HUES48 (cell line): ENCODE measurements around the gene CKS1B.

ENCODE experiments used
- H3K27ac ChIP-seq: one replicate; pipeline ENCODE4 v1.7.0; 2013; ENCODE audit warnings: low read depth, low read length, inconsistent platforms
- H3K27me3 ChIP-seq: 2 replicates; pipeline ENCODE4 v1.6.1; 2013; ENCODE audit warnings: mild to moderate bottlenecking, low read length; ENCODE audit not compliant: control insufficient read depth, insufficient read depth
- H3K36me3 ChIP-seq: 2 replicates; pipeline ENCODE4 v1.6.1; 2013; ENCODE audit warnings: low read length; ENCODE audit not compliant: control insufficient read depth, insufficient read depth
- H3K4me1 ChIP-seq: 2 replicates; pipeline ENCODE4 v1.6.1; 2013; ENCODE audit warnings: mild to moderate bottlenecking, low read length; ENCODE audit not compliant: control insufficient read depth, insufficient read depth
- H3K4me3 ChIP-seq: 2 replicates; pipeline ENCODE4 v1.5.1; 2013; ENCODE audit warnings: mild to moderate bottlenecking, low read depth, low read length
- H3K9ac ChIP-seq: 2 replicates; pipeline ENCODE4 v1.6.1; 2013; ENCODE audit warnings: mild to moderate bottlenecking, low read depth, low read length, moderate library complexity
- H3K9me3 ChIP-seq: 2 replicates; pipeline ENCODE4 v1.6.1; 2013; ENCODE audit warnings: low read length; ENCODE audit not compliant: control insufficient read depth, insufficient read depth

CKS1B gene

GRCh38 chr1:154938604-154939399 lies 35.7 kb upstream of the CKS1B start:
- Histone ChIP-seq H3K9me3 (no peaks in the 10 kb centered on the region), H3K9ac (no peak overlapping the region), H3K27me3 (no peaks in the 10 kb centered on the region), H3K36me3 (no peaks in the 10 kb centered on the region), H3K27ac (no peak overlapping the region), H3K4me1 (peaks cover 15% of the 10 kb centered on the region), H3K4me3 (no peak overlapping the region)

DNA sequence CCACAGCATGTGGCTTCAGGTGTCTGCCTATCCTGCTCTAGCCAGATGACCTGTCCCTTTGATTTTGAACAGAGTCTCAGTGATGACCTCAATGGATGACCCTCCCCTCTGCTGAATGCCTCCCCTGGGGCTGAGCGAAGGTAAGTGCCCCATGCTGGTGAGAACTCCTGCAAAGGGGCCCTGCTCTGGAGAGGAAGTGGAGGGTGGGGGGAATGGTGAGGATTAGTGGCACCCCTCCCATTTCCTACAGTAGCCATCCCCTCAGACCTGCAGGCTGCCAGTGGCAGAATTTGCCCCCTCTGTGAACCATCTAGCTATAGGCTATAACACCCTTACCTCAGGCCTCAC lies 34.3 kb upstream of the CKS1B start:
- peaks cover 15% of the 10 kb centered on the region for H3K4me1 ChIP-seq
- no peaks in the 10 kb centered on the region for H3K9me3 ChIP-seq
- no peak overlapping the region for H3K4me3 ChIP-seq
- peaks cover 5% of the 10 kb centered on the region; the same call in 1 of the 2 replicates for H3K36me3 ChIP-seq
- H3K9ac ChIP-seq, result no peak overlapping the region
- no peaks in the 10 kb centered on the region for H3K27me3 ChIP-seq
- H3K27ac ChIP-seq, result no peak overlapping the region

DNA sequence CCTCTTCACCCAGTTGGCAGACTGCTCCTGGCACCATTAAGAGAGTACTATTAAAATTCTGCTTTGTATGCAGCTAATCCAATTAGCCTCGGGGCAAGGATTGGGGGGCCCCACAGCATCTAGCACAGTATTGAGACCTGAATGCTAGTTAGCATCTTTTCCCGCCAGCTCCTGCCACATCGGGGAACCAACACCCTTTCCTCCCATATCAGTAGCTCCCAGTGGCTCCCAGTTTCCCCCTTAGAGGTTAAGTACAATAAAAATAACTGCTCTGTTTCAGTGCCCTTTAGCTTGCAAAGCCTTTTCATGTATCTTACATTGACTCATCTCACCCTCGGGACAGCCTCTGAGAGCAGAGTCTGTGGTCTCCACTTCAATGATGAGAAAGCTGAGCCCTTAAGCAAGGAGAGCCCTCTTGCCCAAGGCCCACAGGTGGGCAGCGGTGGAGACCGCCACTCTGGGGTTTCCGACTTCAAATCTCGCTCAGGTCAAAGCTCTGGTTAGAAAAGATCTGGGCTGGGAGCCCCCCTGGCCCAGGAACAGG lies 33.8 kb upstream of the CKS1B start:
- no peaks in the 10 kb centered on the region for H3K27me3 ChIP-seq
- H3K9me3 ChIP-seq, result no peaks in the 10 kb centered on the region
- H3K9ac ChIP-seq, result no peak overlapping the region
- peaks cover 5% of the 10 kb centered on the region; the same call in 1 of the 2 replicates for H3K36me3 ChIP-seq
- no peak overlapping the region for H3K27ac ChIP-seq
- peaks cover 15% of the 10 kb centered on the region for H3K4me1 ChIP-seq
- H3K4me3 ChIP-seq, result no peak overlapping the region

GRCh38 chr1:154941333-154942013 lies 33.0 kb upstream of the CKS1B start:
- Histone ChIP-seq H3K9ac (no peak overlapping the region), H3K36me3 (peaks cover 5% of the 10 kb centered on the region; the same call in 1 of the 2 replicates), H3K4me3 (no peak overlapping the region), H3K9me3 (no peaks in the 10 kb centered on the region), H3K27me3 (no peaks in the 10 kb centered on the region), H3K4me1 (peaks cover 15% of the 10 kb centered on the region), H3K27ac (no peak overlapping the region)

GRCh38 chr1:154943649-154944400 lies 30.7 kb upstream of the CKS1B start:
- peaks cover 5% of the 10 kb centered on the region; the same call in 1 of the 2 replicates for H3K36me3 ChIP-seq
- no peak overlapping the region for H3K4me3 ChIP-seq
- H3K27me3 ChIP-seq, result no peaks in the 10 kb centered on the region
- no peak overlapping the region for H3K9ac ChIP-seq
- H3K27ac ChIP-seq, result no peak overlapping the region
- no peaks in the 10 kb centered on the region for H3K9me3 ChIP-seq
- H3K4me1 ChIP-seq, result peaks cover 8% of the 10 kb centered on the region

- Histone ChIP-seq H3K4me1 (peaks cover 8% of the 10 kb centered on the region), H3K27ac (no peak overlapping the region), H3K36me3 (peaks cover 5% of the 10 kb centered on the region; the same call in 1 of the 2 replicates), H3K9ac (no peak overlapping the region), H3K9me3 (no peaks in the 10 kb centered on the region), H3K27me3 (no peaks in the 10 kb centered on the region), H3K4me3 (no peak overlapping the region)
Measured at GRCh38 chr1:154944401-154945159, 29.9 kb upstream of the CKS1B start.

DNA sequence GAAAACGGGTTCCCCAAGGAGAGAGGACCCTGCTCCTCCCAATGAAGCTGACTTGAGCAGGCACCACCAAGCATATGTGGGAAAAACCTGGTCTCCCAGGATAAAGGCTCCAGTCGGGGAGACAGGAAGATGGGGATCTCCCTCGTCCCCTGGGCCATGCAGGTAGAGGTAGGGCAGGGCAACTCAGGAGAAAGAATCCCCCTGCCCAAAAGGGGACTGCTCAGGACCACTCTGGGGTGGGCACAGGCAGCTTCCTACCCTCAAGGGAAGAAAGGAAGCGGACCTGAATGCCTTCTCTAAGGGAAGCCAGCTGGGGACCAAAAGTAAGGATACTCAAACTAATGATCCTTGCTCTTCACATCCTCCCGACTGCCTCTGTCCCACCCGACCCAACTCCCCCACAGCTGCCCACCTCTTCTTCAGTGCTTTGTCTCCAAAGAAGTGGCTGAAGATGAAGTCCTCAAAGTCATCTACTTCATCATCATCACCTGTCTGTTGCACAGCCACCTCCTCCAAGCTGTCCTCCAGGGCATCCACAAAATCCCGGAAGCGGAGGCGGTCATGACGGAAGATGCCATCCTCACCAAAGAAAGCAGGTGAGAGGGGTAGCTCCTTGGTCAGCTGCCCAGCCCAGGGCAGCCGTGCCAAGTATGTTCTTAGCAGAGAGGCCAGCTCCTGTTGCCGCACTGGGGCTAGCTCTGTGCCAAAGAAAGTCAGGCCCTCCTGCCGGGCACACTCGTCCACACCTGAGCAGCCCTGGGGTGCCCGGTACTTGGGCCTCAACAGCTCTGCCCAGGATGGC lies 29.1 kb upstream of the CKS1B start:
- Histone ChIP-seq H3K9me3 (no peaks in the 10 kb centered on the region), H3K9ac (no peak overlapping the region), H3K27me3 (no peaks in the 10 kb centered on the region), H3K4me3 (no peak overlapping the region), H3K4me1 (peaks cover 4% of the 10 kb centered on the region), H3K36me3 (peaks cover 6% of the 10 kb centered on the region; the same call in 1 of the 2 replicates), H3K27ac (no peak overlapping the region)

DNA sequence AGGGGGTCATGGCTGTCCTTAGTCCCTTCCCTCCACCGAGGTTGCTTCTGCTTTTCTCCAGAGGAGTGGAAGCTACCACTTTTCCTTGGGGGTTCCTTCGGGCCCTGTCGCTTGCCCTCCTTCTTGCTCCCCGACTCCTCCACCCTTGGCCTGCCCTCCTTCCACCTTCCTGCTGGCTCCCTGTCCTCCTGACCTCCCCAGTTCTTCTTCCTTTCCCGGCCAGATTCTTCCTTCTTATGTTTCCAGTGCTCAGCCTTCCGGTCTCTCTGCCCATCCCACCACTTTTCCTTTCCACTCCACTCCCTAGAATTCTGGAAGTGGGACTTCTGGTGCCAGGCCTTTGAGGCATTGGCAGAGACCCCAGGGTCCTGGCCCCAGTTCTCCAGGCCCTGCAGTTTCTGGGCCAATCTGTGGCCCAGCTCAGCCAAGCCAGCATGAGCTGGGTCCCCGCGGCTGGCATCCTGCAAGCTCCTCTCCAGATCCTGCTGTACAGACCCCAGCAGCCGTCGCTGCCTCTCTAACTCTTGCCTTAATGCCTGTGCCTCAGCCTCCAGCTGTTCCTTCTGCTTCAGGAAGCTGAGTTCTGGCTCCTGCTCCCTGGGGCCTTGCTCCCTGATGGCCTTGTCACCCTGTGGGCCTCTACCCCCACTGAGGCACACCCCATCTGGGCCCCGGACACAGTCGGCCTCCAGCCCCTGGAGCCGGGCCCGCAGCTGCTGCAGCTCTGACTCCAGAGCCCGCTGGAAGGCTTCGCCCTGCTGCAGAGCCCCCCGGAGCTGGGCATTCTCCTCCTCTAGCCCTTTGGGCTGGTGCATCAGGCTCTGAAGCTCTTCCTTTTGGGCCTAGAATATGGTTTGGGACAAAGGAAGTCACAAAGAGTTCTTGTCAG lies 28.3 kb upstream of the CKS1B start:
- Histone ChIP-seq H3K9ac (no peak overlapping the region), H3K27me3 (no peaks in the 10 kb centered on the region), H3K27ac (no peak overlapping the region), H3K4me1 (no peaks in the 10 kb centered on the region), H3K9me3 (no peaks in the 10 kb centered on the region), H3K4me3 (no peak overlapping the region), H3K36me3 (peaks cover 14% of the 10 kb centered on the region)

- Histone ChIP-seq H3K4me3 (no peak overlapping the region), H3K9me3 (no peaks in the 10 kb centered on the region), H3K4me1 (no peaks in the 10 kb centered on the region), H3K27me3 (no peaks in the 10 kb centered on the region), H3K27ac (no peak overlapping the region), H3K9ac (no peak overlapping the region), H3K36me3 (peaks cover 14% of the 10 kb centered on the region)
Measured at GRCh38 chr1:154948079-154948478, 26.4 kb upstream of the CKS1B start.
